ENCODE results near the gene CHEK1.

DNA sequence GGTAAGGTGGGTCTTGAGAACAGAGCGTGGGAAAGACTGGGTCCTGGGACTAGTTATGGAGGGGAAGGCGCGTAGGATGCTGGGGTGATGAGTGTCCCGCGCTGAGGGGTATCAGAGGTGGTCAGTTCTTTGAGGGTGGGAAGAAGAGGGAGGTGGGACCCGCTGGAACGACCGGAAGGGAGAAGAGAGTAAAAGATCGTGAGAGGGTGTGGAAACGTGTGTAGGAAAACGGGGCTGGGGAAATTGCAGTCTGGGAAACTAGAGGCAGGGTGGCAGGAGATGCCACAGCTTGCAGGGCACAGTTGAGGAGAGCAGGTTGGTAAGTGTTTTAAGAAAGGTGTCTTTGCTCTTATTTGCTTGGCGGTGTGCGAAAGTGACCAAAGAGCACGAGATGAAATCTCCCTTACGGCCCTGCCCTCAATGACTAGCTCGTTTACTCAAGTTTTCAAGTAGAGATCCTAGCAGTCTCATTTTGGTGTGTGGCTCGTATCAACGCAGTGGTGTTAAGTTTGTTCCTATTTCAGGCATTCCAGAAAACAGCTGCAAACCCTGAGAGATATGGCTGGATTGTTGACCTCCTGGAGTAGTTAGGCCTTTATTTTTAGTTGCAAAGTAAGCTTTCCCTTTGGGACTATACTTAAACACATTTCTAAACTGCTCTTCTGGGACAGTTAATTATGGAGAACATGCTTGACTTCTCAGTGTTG lies 31.7 kb upstream of the CHEK1 start:
- TF ChIP-seq POLR2AphosphoS5 (IDR thresholded peaks at IDR 0.05) = no peak
- TF ChIP-seq, protein P1, sequence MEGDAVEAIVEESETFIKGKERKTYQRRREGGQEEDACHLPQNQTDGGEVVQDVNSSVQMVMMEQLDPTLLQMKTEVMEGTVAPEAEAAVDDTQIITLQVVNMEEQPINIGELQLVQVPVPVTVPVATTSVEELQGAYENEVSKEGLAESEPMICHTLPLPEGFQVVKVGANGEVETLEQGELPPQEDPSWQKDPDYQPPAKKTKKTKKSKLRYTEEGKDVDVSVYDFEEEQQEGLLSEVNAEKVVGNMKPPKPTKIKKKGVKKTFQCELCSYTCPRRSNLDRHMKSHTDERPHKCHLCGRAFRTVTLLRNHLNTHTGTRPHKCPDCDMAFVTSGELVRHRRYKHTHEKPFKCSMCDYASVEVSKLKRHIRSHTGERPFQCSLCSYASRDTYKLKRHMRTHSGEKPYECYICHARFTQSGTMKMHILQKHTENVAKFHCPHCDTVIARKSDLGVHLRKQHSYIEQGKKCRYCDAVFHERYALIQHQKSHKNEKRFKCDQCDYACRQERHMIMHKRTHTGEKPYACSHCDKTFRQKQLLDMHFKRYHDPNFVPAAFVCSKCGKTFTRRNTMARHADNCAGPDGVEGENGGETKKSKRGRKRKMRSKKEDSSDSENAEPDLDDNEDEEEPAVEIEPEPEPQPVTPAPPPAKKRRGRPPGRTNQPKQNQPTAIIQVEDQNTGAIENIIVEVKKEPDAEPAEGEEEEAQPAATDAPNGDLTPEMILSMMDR (IDR thresholded peaks at IDR 0.05) = no peak
